H54 (cell line): Measurements from ENCODE around the gene USP10.

ENCODE experiments used
- DNase-seq: peaks from one replicate; pipeline ENCODE4 v3.0.0; 2011; ENCODE audit warnings: low spot score, mixed read lengths; ENCODE audit not compliant: insufficient read length
- FAIRE-seq: peaks from 3 replicates; lab custom pipeline; 2011; peaks lifted over from hg19 to GRCh38; lab: Jason Lieb, UNC
- POLR2A ChIP-seq: IDR thresholded peaks from 2 replicates; pipeline ENCODE4 v1.6.1; 2011; ENCODE audit warnings: low read depth, mild to moderate bottlenecking, low read length

The USP10 gene

GRCh38 chr16:84763629-84764028, 63.8 kb downstream of the USP10 start:
- no peak for TF ChIP-seq POLR2A
- FAIRE-seq, result no peak

GRCh38 chr16:84764970-84765369, 65.2 kb downstream of the USP10 start:
- TF ChIP-seq POLR2A, result no peak
- FAIRE-seq (no peak), DNase-seq (no peak)

More at GRCh38 chr16:84763629-84764028, 63.8 kb downstream of the USP10 start:
- no peak for DNase-seq

- no peak for FAIRE-seq
- no peak for DNase-seq
- no peak for TF ChIP-seq POLR2A
Measured at GRCh38 chr16:84765616-84766580, 66.1 kb downstream of the USP10 start.

- FAIRE-seq (no peak), DNase-seq (no peak)
- no peak for TF ChIP-seq POLR2A
Measured at GRCh38 chr16:84766978-84767773, 67.4 kb downstream of the USP10 start.

GRCh38 chr16:84768061-84768807, 68.4 kb downstream of the USP10 start:
- DNase-seq (no peak), FAIRE-seq (no peak)
- no peak for TF ChIP-seq POLR2A

GRCh38 chr16:84768808-84769197, 69.0 kb downstream of the USP10 start:
- no peak for TF ChIP-seq POLR2A
- no peak for FAIRE-seq
- no peak for DNase-seq

GRCh38 chr16:84769416-84769815, 69.6 kb downstream of the USP10 start:
- FAIRE-seq, result no peak
- TF ChIP-seq POLR2A, result no peak
- no peak for DNase-seq

GRCh38 chr16:84773312-84773711, 73.5 kb downstream of the USP10 start:
- no peak for TF ChIP-seq POLR2A
- DNase-seq (no peak), FAIRE-seq (no peak)

- peak; percentile 55 for DNase-seq
- no peak for TF ChIP-seq POLR2A
- peak; percentile 66 for FAIRE-seq
Measured at GRCh38 chr16:84774810-84775209, 75.0 kb downstream of the USP10 start.

- TF ChIP-seq POLR2A, result no peak
- DNase-seq (no peak), FAIRE-seq (no peak)
Measured at GRCh38 chr16:84775262-84775810, 75.5 kb downstream of the USP10 start.

- FAIRE-seq (no peak), DNase-seq (no peak)
- no peak for TF ChIP-seq POLR2A
Measured at GRCh38 chr16:84777435-84777834, 77.6 kb downstream of the USP10 start.

- no peak for FAIRE-seq
- no peak for DNase-seq
- no peak for TF ChIP-seq POLR2A
Measured at GRCh38 chr16:84778720-84779119, 78.9 kb downstream of the USP10 start.

GRCh38 chr16:84780063-84780462, 80.3 kb downstream of the USP10 start:
- DNase-seq, result no peak
- TF ChIP-seq POLR2A, result no peak
- FAIRE-seq, result no peak
